ENCODE data around the gene RBMS3. TPM values are rescaled to one million over a fixed set of nuclear protein-coding genes. Genes with fewer than 3 reads are reported as not detected.

RBMS3 gene
- total RNA-seq, 1 donor from 2014 or later: 70.0 TPM

- Histone ChIP-seq H3K9me3 (no peaks in the 10 kb centered on the region), H3K27me3 (no peaks in the 10 kb centered on the region), H3K36me3 (no peaks in the 10 kb centered on the region), H3K4me1 (no peaks in the 10 kb centered on the region), H3K27ac (no peak overlapping the region), H3K4me3 (no peak overlapping the region)
- TF ChIP-seq CTCF (IDR thresholded peaks at IDR 0.05) (no peak), POLR2A (IDR thresholded peaks at IDR 0.05) (no peak), POLR2AphosphoS5 (IDR thresholded peaks at IDR 0.05; ENCODE audit: insufficient read depth in 1 of 2, low read depth in 1 of 2) (no peak)
- no peak for DNase-seq (ENCODE audit: extremely low spot score in 2 of 2)
- intact Hi-C loops (cut with DNase I): no loop called here
Measured at GRCh38 chr3:29486096-29486495, 205.2 kb downstream of the RBMS3 start.

GRCh38 chr3:29486917-29487316 is 206.0 kb downstream of the RBMS3 start:
- TF ChIP-seq POLR2AphosphoS5 (IDR thresholded peaks at IDR 0.05; ENCODE audit: insufficient read depth in 1 of 2, low read depth in 1 of 2) (no peak), CTCF (IDR thresholded peaks at IDR 0.05) (no peak)
- no peak overlapping the region for H3K4me3 ChIP-seq
- H3K36me3 ChIP-seq: no peaks in the 10 kb centered on the region
- DNase-seq (ENCODE audit: extremely low spot score in 2 of 2): no peak
- no peaks in the 10 kb centered on the region for H3K27me3 ChIP-seq
- H3K4me1 ChIP-seq: no peaks in the 10 kb centered on the region
- H3K27ac ChIP-seq: no peak overlapping the region
- no peaks in the 10 kb centered on the region for H3K9me3 ChIP-seq
- intact Hi-C loops (cut with DNase I): no loop called here

- Histone ChIP-seq H3K27ac (no peak overlapping the region), H3K36me3 (no peaks in the 10 kb centered on the region), H3K9me3 (no peaks in the 10 kb centered on the region), H3K4me3 (no peak overlapping the region), H3K27me3 (no peaks in the 10 kb centered on the region), H3K4me1 (no peaks in the 10 kb centered on the region)
- TF ChIP-seq POLR2A (IDR thresholded peaks at IDR 0.05) (no peak), POLR2AphosphoS5 (IDR thresholded peaks at IDR 0.05; ENCODE audit: insufficient read depth in 1 of 2, low read depth in 1 of 2) (no peak), CTCF (IDR thresholded peaks at IDR 0.05) (no peak)
- DNase-seq (ENCODE audit: extremely low spot score in 2 of 2): no peak
- intact Hi-C loops (cut with DNase I): no loop called here
Measured at GRCh38 chr3:29488922-29489321, 208.1 kb downstream of the RBMS3 start.

GRCh38 chr3:29493109-29493508 is 212.2 kb downstream of the RBMS3 start:
- TF ChIP-seq CTCF (IDR thresholded peaks at IDR 0.05) (no peak), POLR2A (IDR thresholded peaks at IDR 0.05) (no peak), POLR2AphosphoS5 (IDR thresholded peaks at IDR 0.05; ENCODE audit: insufficient read depth in 1 of 2, low read depth in 1 of 2) (no peak)
- Histone ChIP-seq H3K4me1 (no peaks in the 10 kb centered on the region), H3K27me3 (no peaks in the 10 kb centered on the region), H3K36me3 (no peaks in the 10 kb centered on the region), H3K27ac (no peak overlapping the region), H3K4me3 (no peak overlapping the region), H3K9me3 (no peaks in the 10 kb centered on the region)
- intact Hi-C loops (cut with DNase I): no loop called here
- DNase-seq (ENCODE audit: extremely low spot score in 2 of 2): no peak

GRCh38 chr3:29494305-29495036 is 213.6 kb downstream of the RBMS3 start:
- Histone ChIP-seq H3K27ac (no peak overlapping the region), H3K9me3 (no peaks in the 10 kb centered on the region), H3K4me1 (no peaks in the 10 kb centered on the region), H3K4me3 (no peak overlapping the region), H3K27me3 (no peaks in the 10 kb centered on the region), H3K36me3 (no peaks in the 10 kb centered on the region)
- TF ChIP-seq CTCF (IDR thresholded peaks at IDR 0.05) (no peak), POLR2A (IDR thresholded peaks at IDR 0.05) (no peak), POLR2AphosphoS5 (IDR thresholded peaks at IDR 0.05; ENCODE audit: insufficient read depth in 1 of 2, low read depth in 1 of 2) (no peak)
- DNase-seq (ENCODE audit: extremely low spot score in 2 of 2): no peak
- intact Hi-C loops (cut with DNase I): no loop called here

All from vagina (tissue), 2 donors.